Naive thymus-derived CD4-positive, alpha-beta T cell (primary cell): Measurements from ENCODE around the gene CDH4. TPM values are rescaled to one million over a fixed set of nuclear protein-coding genes. Genes with fewer than 3 reads are reported as not detected.

Experiments
- ATAC-seq: fragments of 150-1000 bp; cut with Tn5 transposase; 2 replicates; pipeline ENCODE4 v1.10.0; 2021; ENCODE audit warnings: mild to moderate bottlenecking, moderate library complexity
- CTCF ChIA-PET: fragments of 350-600 bp; sonication (Branson Sonifier 250); formaldehyde crosslinking; loops from one replicate; lab custom pipeline; 2021; ENCODE audit warnings: antibody characterized with exemption; lab: Charles Lee
- POLR2A ChIA-PET: fragments of 350-600 bp; sonication (Branson Sonifier 250); formaldehyde crosslinking; loops from one replicate; lab custom pipeline; 2021; ENCODE audit warnings: antibody characterized with exemption, inconsistent platforms; lab: Charles Lee
- DNase-seq, 9 donors: peaks; one replicate each; pipeline versions ENCODE4 v3.0.0 to v3.0.0-alpha.2; 2020 to 2022; ENCODE audit warnings: mixed read lengths in 1 of 9
- H3K27ac ChIP-seq: one replicate; pipeline ENCODE4 v1.7.0; 2013; ENCODE audit warnings: mild to moderate bottlenecking, low read depth, low read length, moderate library complexity
- H3K27me3 ChIP-seq, 2 donors: one replicate each; pipeline ENCODE4 v1.7.0; 2013; ENCODE audit warnings: low read length in 2 of 2, mild to moderate bottlenecking in 2 of 2, moderate library complexity in 2 of 2; ENCODE audit not compliant: control insufficient read depth in 2 of 2, insufficient read depth in 2 of 2
- H3K36me3 ChIP-seq, 3 experiments: 1 replicate in 2 of 3; 2 replicates in 1 of 3; pipeline ENCODE4 v1.7.0; 2013; ENCODE audit warnings: low read length in 3 of 3, mild to moderate bottlenecking in 3 of 3, moderate library complexity in 1 of 3; ENCODE audit not compliant: insufficient read depth in 3 of 3, control insufficient read depth in 2 of 3
- H3K4me1 ChIP-seq, 2 donors: one replicate each; pipeline ENCODE4 v1.7.0; 2013; ENCODE audit warnings: low read length in 2 of 2, mild to moderate bottlenecking in 2 of 2, moderate library complexity in 1 of 2; ENCODE audit not compliant: control insufficient read depth in 2 of 2, insufficient read depth in 2 of 2
- H3K4me3 ChIP-seq: 2 replicates; pipeline ENCODE4 v1.7.0; 2013; ENCODE audit warnings: mild to moderate bottlenecking, low read length
- H3K9me3 ChIP-seq, 3 experiments: 1 replicate in 2 of 3; 2 replicates in 1 of 3; pipeline ENCODE4 v1.7.0; 2013; ENCODE audit warnings: low read length in 3 of 3; ENCODE audit not compliant: control insufficient read depth in 2 of 3
- H3K27ac Mint-ChIP-seq, 9 donors: one replicate each; pipeline ENCODE4 v1.8.0; 2020 to 2022; ENCODE audit warnings: mixed read lengths in 9 of 9, mild to moderate bottlenecking in 8 of 9, moderate library complexity in 5 of 9, inconsistent platforms in 2 of 9
- H3K27me3 Mint-ChIP-seq, 5 donors: one replicate each; pipeline ENCODE4 v1.8.0; 2021 to 2022; ENCODE audit warnings: mixed read lengths in 5 of 5, mild to moderate bottlenecking in 1 of 5
- H3K36me3 Mint-ChIP-seq, 5 donors: one replicate each; pipeline ENCODE4 v1.8.0; 2020 to 2022; ENCODE audit warnings: mixed read lengths in 5 of 5, mild to moderate bottlenecking in 3 of 5, inconsistent platforms in 1 of 5
- H3K4me1 Mint-ChIP-seq, 7 donors: one replicate each; pipeline ENCODE4 v1.8.0; 2020 to 2022; ENCODE audit warnings: mixed read lengths in 7 of 7, mild to moderate bottlenecking in 3 of 7, inconsistent platforms in 1 of 7
- H3K4me3 Mint-ChIP-seq, 10 donors: one replicate each; pipeline ENCODE4 v1.8.0; 2020 to 2022; ENCODE audit warnings: mild to moderate bottlenecking in 10 of 10, mixed read lengths in 10 of 10, moderate library complexity in 6 of 10, inconsistent platforms in 2 of 10
- H3K9me3 Mint-ChIP-seq, 11 donors: one replicate each; pipeline ENCODE4 v1.8.0; 2020 to 2022; ENCODE audit warnings: mixed read lengths in 11 of 11, mild to moderate bottlenecking in 4 of 11, inconsistent platforms in 1 of 11, moderate library complexity in 1 of 11
- intact Hi-C, 2 donors: fragments of 100-400 bp; cut with micrococcal nuclease; formaldehyde crosslinking; loops; one replicate each; pipeline ENCODE4 v1.15.1; 2023
- polyA plus RNA-seq, 2 donors: library from polyadenylated mRNA; unstranded; fragments of 300-500 nt; fragmentation: Illumina TruSeq; gene quantifications; one replicate each; pipeline ENCODE4 v1.2.3, GENCODE V29; 2021
- total RNA-seq, 6 experiments: library from RNA in 5 of 6; stranded (reverse) in 5 of 6; gene quantifications; 1 replicate in 5 of 6; 2 replicates in 1 of 6; pipeline ENCODE4 v1.2.3 and lab custom pipeline; 2021 to 2026

Gene CDH4
- total and polyA plus RNA-seq, 7 experiments from 2014 or later, result 0.05 to 0.43 (median 0.14) TPM; not detected in 1

- Mint-ChIP-seq H3K27me3 (no peaks in the 10 kb centered on the region), H3K4me3 (no peak overlapping the region), H3K9me3 (peaks cover 0 to 2% (median 0%) of the 10 kb centered on the region in 11 donors), H3K36me3 (no peaks in the 10 kb centered on the region), H3K27ac (no peak overlapping the region), H3K4me1 (peaks cover 0 to 8% (median 0%) of the 10 kb centered on the region in 7 donors)
- no peak for ATAC-seq
- CTCF ChIA-PET, result no interaction called here
- POLR2A ChIA-PET, result no interaction called here
- Histone ChIP-seq H3K9me3 (no peaks in the 10 kb centered on the region), H3K36me3 (no peaks in the 10 kb centered on the region), H3K4me3 (no peak overlapping the region), H3K27ac (no peak overlapping the region), H3K4me1 (no peaks in the 10 kb centered on the region), H3K27me3 (no peaks in the 10 kb centered on the region)
- no peak for DNase-seq
- intact Hi-C loops, result no loop called here
These were observed 651.7 kb downstream of the CDH4 start for GRCh38 chr20:61903575-61904340.

GRCh38 chr20:61904456-61904855, 652.4 kb downstream of the CDH4 start:
- Mint-ChIP-seq H3K4me3 (no peak overlapping the region), H3K4me1 (peaks cover 0 to 8% (median 0%) of the 10 kb centered on the region in 7 donors), H3K9me3 (peaks cover 0 to 2% (median 0%) of the 10 kb centered on the region in 11 donors), H3K36me3 (no peaks in the 10 kb centered on the region), H3K27me3 (no peaks in the 10 kb centered on the region), H3K27ac (no peak overlapping the region)
- POLR2A ChIA-PET, result no interaction called here
- H3K9me3 ChIP-seq, result no peaks in the 10 kb centered on the region
- intact Hi-C loops, result no loop called here
- no peaks in the 10 kb centered on the region for H3K4me1 ChIP-seq
- no peaks in the 10 kb centered on the region for H3K27me3 ChIP-seq
- no peak overlapping the region for H3K4me3 ChIP-seq
- DNase-seq (no peak), ATAC-seq (no peak)
- CTCF ChIA-PET, result no interaction called here
- no peaks in the 10 kb centered on the region for H3K36me3 ChIP-seq
- no peak overlapping the region for H3K27ac ChIP-seq

- intact Hi-C loops, result no loop called here
- Histone ChIP-seq H3K27ac (no peak overlapping the region), H3K9me3 (no peaks in the 10 kb centered on the region), H3K4me3 (no peak overlapping the region), H3K4me1 (no peaks in the 10 kb centered on the region), H3K27me3 (no peaks in the 10 kb centered on the region), H3K36me3 (no peaks in the 10 kb centered on the region)
- ChIA-PET POLR2A (no interaction called here), CTCF (no interaction called here)
- H3K4me3 Mint-ChIP-seq, result no peak overlapping the region
- no peak for DNase-seq
- no peak for ATAC-seq
- H3K27ac Mint-ChIP-seq, result no peak overlapping the region
- H3K4me1 Mint-ChIP-seq, result peaks cover 0 to 8% (median 0%) of the 10 kb centered on the region in 7 donors
- H3K9me3 Mint-ChIP-seq, result peaks cover 0 to 3% (median 0%) of the 10 kb centered on the region in 11 donors
- no peaks in the 10 kb centered on the region for H3K27me3 Mint-ChIP-seq
- no peaks in the 10 kb centered on the region for H3K36me3 Mint-ChIP-seq
These were observed 653.9 kb downstream of the CDH4 start for GRCh38 chr20:61905781-61906523.

- Mint-ChIP-seq H3K4me3 (no peak overlapping the region), H3K9me3 (peaks cover 0 to 2% (median 0%) of the 10 kb centered on the region in 11 donors), H3K27me3 (no peaks in the 10 kb centered on the region), H3K27ac (no peak overlapping the region), H3K36me3 (no peaks in the 10 kb centered on the region), H3K4me1 (no peaks in the 10 kb centered on the region)
- Histone ChIP-seq H3K9me3 (no peaks in the 10 kb centered on the region), H3K27me3 (no peaks in the 10 kb centered on the region), H3K4me3 (no peak overlapping the region), H3K4me1 (no peaks in the 10 kb centered on the region), H3K27ac (no peak overlapping the region), H3K36me3 (no peaks in the 10 kb centered on the region)
- ATAC-seq (no peak), DNase-seq (no peak)
- ChIA-PET POLR2A (no interaction called here), CTCF (no interaction called here)
- intact Hi-C loops, result no loop called here
These were observed 655.2 kb downstream of the CDH4 start for GRCh38 chr20:61907081-61907891.

- no peak overlapping the region for H3K27ac Mint-ChIP-seq
- no peaks in the 10 kb centered on the region for H3K36me3 ChIP-seq
- peaks cover 0 to 2% (median 0%) of the 10 kb centered on the region in 11 donors for H3K9me3 Mint-ChIP-seq
- H3K36me3 Mint-ChIP-seq, result no peaks in the 10 kb centered on the region
- H3K27me3 ChIP-seq, result no peaks in the 10 kb centered on the region
- ChIA-PET POLR2A (no interaction called here), CTCF (no interaction called here)
- ATAC-seq (no peak), DNase-seq (no peak)
- H3K4me3 ChIP-seq, result no peak overlapping the region
- H3K4me3 Mint-ChIP-seq, result no peak overlapping the region
- peaks cover 0 to 9% (median 0%) of the 10 kb centered on the region in 7 donors for H3K4me1 Mint-ChIP-seq
- H3K4me1 ChIP-seq, result no peaks in the 10 kb centered on the region
- peaks cover 0 to 5% (median 0%) of the 10 kb centered on the region in 5 donors for H3K27me3 Mint-ChIP-seq
- H3K9me3 ChIP-seq, result no peaks in the 10 kb centered on the region
- intact Hi-C loops, result no loop called here
- no peak overlapping the region for H3K27ac ChIP-seq
These were observed 656.3 kb downstream of the CDH4 start for GRCh38 chr20:61908057-61909026.

- Histone ChIP-seq H3K36me3 (no peaks in the 10 kb centered on the region), H3K4me1 (no peaks in the 10 kb centered on the region), H3K4me3 (no peak overlapping the region), H3K27ac (no peak overlapping the region), H3K9me3 (no peaks in the 10 kb centered on the region), H3K27me3 (no peaks in the 10 kb centered on the region)
- ATAC-seq (no peak), DNase-seq (no peak)
- Mint-ChIP-seq H3K4me1 (peaks cover 0 to 9% (median 0%) of the 10 kb centered on the region in 7 donors), H3K9me3 (peaks cover 0 to 2% (median 0%) of the 10 kb centered on the region in 11 donors), H3K27me3 (peaks cover 0 to 5% (median under 1%) of the 10 kb centered on the region in 5 donors), H3K27ac (no peak overlapping the region), H3K4me3 (no peak overlapping the region), H3K36me3 (no peaks in the 10 kb centered on the region)
- CTCF ChIA-PET, result no interaction called here
- POLR2A ChIA-PET, result no interaction called here
- intact Hi-C loops, result no loop called here
These were observed 657.0 kb downstream of the CDH4 start for GRCh38 chr20:61909028-61909427.
